SK-N-DZ (cell line): ENCODE measurements around the gene CREB3L4.

Experiments
- DNase-seq: peaks from one replicate; pipeline ENCODE4 v3.0.0-alpha.2; 2015; ENCODE audit warnings: low spot score

CREB3L4 gene

DNA sequence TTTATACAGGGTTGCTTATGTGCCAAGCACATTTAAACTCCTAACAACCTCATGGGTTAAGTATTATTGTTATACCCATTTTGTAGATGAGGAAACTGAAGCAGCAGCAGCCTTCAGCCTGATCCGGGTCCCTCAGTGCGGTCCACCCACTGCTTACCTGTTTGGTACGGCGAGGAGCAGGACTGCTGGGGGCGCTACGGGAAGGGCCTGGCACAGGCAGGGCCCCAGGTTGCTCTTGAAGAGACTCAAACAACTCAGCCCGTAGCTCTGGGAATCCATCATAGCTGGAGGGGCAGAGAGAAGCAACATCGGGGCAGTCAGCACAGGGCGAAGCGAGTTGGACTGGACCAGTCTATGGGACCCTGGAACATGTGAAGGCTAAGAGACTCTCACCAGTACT lies 30.4 kb upstream of the CREB3L4 start:
- DNase-seq = no peak

DNA sequence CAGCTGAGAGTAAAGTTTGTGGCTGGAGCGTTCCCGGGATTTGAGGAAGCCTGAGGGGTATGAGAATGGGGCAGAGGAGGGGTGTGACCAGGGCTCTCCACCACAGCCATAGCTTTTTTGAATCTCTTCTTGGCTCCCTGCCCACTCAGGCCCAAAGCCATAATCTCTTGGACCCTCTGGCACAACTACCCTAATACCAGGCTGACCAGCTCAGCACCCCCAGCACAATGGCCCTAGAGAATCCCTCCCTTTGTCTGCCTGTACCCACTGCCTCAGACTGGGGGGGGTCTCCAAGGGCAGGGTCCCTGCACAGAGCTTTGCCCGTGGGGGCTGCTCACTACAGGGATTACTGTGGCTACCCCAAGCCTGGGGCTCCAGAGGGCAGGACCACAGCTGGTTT lies 28.7 kb upstream of the CREB3L4 start:
- no peak for DNase-seq

DNA sequence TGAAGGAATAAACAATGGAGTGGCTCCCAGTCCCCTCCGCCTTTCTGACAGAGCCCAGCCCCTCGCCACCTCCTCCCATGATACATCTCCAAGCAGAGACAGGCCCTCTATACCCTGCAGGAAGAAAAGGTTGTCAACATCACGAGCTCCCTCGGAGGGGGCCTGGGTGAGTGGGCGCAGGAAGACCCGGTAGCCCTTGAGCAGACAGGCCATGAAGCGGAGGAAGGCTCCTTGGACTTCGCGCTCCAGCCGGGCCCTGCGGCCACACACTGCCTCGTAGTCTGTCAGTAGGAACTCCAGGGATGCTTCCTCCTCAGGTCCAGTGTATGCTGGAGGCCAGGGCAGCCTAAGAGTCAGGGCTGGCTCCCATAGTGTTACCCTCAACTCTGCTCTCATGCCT lies 28.2 kb upstream of the CREB3L4 start:
- no peak for DNase-seq

DNA sequence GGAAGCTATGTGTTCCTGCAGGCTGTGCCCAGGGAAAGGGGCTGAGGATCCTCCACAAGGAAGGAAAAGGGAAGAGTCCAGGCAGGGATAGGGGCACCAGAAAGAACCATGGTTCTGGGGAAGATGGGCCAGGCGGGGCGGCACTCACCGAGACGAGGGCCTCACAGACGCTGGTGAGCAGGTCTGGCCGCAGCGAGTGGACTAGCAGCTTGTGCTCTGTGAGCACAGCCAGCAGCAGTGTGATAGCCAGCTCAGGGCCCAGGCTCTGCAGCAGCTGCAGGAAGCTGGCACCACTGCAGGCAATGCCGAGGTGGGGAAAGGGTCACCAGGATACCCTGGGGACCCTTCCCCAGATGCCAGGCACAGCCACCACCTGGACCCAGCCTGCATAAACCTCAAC lies 26.9 kb upstream of the CREB3L4 start:
- no peak for DNase-seq

DNA sequence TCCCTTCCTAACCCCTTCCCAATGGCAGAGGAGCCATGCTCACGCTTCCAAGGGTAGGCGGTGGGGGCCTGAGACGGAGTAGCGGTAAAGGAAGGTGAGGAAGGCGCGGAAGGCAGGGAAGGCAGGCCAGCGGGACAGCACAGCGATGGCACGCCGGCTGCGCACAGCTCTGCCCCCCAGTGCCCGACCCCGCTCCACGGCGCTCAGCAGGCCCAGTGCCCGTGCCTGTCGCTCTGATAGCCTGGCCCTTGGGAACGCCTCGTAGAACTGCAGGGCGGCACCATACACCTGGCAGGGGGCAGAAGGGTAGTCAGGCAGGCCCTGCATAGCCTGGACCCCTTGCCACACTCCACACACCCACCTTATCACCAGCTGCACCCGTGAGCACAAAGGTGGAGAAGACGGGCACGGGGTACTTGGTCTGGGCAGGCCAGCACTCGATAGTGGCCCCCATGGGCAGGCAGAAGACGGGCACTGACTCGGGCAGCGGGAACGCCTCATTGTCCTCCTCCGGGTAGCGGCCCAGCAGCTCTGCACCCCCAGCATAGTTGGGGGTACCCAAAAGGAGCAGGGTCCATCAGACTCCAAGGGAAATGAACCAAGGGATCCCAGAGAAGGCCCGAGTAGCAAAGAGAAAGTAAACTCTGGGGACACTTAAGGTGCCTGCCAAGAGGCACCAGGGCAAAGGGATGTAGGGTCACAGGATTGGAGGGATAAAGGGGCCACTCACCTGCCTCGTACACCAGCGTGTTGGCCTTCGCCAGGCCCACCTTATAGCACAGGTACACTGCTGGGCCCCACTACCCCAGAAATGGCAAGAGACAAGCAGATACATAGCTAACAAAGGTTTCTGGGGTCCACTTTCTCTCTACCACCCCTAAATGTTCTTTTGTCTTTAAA lies 25.6 kb upstream of the CREB3L4 start:
- DNase-seq = no peak

DNA sequence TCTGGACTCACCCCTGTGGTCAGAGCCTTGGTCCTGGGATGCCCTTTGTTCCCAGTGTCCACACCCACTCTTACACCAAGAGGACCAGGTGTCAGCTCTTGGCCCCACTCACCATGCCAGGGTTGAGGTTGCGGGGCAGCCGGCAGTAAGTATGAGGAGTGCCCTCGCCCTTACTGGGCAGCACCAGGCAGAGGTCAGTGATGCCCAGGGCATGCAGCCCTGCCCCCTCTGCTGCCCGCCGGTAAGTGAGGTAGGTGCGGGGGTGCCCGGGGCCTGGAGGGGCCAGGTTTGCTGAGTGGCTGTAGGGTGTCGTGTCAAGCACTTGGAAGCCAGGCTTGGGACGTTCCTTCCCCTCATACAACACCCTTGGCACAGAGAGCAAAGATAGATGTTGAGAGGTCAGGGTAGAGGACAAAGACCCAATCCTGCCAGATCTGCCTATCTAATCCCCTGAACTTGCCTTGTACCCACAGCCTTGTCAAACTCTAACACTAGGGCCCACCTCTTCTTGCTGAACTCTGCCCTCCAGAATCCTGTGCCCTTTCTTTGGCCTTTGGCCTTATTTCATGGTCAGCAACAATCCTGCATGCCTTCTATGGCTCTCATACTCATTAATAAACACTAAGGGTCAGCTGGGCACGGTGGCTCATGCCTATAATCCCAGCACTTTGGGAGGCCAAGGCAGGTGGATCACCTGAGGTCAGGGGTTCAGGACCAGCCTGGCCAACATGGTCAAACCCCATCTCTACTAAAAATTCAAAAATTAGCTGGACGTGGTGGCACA lies 24.7 kb upstream of the CREB3L4 start:
- no peak for DNase-seq

DNA sequence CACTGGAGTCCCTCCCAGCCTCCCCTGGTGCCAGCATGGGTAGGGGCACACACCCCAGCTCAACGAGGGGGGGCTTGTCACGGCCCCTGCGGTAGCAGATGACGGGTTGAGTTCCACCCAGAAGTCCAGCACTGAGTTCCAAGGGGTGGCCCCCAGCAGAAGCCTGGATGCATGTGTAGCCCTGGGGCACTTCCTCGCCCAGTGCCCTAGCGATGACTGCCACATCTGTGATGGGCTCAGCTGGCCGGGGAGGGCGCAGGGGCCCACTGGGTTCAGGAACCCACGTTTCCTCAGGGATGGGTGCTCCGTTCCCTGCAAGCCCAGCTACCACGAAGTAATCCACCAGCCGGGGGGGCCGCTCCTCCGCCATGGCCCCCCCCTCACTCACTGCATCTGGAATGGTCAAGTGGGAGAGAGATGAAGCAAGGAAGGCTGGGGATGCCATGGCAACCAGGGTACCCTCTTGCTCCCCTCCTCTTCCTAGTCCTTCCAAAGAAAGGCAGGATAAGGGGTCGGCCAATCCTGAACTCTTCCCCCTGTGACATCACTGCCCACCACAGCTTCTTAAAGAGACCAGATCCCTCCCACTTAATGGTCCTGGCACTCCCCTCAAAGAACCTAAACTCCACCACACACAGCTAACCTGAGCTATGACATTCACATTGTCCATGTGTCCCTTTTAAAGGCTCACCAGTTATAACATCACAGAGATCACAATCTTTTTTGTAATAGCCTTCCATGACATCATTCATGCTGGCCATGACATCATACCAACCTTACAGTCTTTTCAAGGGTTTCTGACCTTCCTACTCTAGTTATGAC lies 23.5 kb upstream of the CREB3L4 start:
- DNase-seq = no peak

DNA sequence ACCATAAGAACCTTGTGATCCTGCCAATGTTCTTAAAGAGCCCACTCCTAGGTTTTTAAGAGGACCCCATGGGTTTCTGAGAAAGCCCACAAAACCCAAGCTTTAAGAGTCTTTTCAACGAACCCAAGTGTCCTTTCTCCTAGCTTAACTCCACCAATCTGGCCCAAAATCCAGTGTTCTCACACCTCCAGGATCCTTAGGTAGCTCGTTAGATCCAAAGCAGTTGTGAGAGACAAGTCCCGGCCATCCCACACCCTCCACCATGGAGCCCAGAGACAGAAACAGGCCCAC lies 22.9 kb upstream of the CREB3L4 start:
- no peak for DNase-seq

DNA sequence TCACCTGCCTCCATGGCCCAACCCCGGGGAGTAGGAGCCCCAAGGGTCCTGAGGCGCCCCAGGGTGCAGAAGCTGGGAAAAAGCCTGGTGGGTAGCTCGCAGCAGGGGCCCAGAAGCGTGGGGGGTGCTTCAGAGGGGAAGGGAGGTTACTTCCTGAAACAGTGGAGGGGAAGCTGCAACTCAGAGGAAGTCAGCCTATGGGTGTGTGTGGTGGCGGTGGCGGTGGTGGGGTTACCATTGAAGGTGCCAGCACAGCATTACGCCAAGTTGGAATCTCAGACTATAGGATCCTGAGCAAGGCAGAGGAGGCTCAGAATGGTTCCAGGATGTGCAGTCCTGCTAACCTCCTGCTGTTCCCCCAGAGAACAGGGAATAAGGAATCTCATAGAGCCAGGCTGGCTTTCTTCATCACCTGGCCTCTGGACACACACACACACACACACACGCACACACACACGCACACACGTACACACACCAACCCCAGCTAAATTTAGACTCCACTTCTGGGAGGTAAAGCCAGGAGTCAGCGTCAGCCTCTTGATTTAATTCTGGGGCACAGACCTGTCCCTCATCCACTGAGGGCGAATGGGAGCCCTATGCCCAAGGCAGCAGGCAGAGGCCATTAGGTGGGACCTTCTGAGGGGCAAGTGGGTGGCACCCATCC lies 22.4 kb upstream of the CREB3L4 start:
- DNase-seq = no peak

DNA sequence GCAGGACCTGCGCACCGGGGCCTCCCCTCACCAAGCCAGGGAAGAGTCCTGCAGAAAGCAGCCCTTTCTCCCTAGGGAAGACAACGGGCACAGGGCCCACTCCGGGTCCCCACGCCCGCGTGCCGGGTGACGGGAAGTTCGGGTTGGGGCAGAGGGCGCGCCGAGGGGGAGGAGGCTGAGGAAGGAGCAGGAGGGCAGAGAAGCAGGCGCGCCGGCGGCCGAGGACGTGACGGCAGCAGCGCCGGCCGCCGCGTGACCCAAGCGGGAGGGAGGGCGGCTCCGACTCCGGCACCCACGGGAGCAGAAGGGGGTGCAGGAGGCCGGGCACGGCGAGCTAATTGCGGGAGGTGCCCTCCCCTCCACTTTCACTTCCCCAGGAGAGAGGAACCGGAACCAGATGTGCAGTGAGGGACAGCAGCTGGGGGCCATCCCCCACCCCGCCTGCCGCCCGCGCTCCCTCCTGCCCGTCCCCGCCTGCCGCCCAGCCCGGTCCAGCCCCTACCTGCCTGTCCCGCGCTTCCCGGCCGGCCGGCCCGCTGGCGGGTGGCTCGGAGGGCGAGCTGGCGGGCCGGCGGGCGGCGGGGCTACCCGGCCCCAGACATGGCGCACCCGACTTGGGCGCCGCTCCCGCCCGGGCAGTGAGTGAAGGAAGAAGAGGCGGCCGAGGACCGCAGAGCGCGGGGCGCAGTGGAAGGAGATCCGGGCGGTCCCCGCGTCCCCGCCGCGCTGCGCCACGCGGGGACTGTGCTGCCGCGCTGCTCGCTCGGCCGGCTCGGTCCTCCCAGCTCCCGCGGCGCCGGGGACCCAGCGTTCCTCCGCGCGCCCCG lies 21.7 kb upstream of the CREB3L4 start:
- DNase-seq = no peak

DNA sequence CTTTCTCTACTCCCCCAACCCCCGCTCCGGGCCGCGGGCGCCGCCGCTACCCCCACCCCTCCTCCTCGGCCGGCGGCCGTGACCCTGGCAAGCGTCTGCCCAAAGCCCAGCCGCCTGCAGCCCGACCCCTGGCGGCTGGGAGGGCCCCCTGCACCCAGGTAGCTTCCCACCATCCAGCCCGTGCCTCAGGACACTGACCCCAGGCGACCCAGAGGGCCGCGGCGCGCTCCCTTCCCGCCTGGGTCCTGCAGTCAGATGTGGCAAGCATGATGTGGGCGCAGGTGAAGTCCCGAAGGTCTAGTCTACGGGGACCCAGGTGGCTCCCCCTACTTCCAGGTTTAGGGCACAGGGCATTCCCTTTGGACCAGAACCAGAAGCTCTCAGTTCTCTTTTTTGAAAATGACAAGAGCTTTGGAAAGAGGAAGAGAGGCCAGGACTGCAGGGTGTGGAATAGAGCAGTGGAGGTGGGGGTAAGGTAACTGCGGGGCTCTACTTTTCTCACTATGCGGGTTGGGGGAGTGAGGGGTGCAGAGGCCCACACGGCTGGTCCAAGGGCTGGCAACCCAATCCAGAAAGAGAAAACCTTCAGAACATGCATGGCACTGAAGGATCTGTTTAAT lies 21.0 kb upstream of the CREB3L4 start, which contains the start of gene DENND4B:
DENND4B (minus strand) TSS at position 97 of the 620 bp plus-strand sequence. CDS start 2,344 bp downstream, outside the sequence.
- DNase-seq = peak; percentile 88

DNA sequence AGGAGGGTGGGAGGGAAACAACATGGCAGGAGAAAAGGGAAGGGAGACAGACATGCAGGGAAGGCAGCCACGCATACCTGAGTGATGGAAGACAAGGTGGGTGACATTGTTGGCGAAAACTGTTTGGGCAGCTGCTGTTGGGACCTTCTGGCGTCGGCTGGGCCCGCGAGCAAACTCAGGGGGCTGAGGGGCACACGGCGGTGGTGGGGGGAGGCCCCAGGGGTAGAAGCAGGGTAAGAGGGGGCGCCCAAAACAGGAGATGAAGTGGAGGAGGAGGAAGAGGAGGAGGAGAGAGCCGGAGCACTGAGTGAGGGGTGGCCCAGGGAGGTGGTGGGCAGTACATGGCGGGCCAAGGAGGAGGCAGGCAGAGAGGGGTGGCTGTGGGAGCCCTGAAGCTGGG lies 16.5 kb upstream of the CREB3L4 start:
- no peak for DNase-seq

DNA sequence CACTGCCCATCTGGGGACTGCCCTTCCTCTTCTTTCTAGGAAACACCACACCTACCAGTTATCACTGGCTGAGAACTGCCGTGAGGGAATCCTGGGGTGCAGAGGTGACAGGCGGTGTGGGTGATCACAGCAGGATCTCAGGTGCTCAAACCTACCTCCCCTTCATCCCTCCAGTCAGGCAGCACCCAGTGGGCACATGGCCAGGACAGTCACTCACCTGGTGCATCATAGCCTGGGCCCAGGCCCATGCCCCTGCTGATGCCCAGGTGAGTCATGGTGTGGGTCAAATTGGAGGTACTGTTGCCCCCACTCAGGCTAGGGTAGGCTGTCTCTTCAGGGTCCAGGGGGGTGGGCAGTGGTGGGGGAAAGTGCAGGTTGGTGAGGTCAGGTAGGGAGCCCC lies 15.9 kb upstream of the CREB3L4 start:
- DNase-seq = no peak

DNA sequence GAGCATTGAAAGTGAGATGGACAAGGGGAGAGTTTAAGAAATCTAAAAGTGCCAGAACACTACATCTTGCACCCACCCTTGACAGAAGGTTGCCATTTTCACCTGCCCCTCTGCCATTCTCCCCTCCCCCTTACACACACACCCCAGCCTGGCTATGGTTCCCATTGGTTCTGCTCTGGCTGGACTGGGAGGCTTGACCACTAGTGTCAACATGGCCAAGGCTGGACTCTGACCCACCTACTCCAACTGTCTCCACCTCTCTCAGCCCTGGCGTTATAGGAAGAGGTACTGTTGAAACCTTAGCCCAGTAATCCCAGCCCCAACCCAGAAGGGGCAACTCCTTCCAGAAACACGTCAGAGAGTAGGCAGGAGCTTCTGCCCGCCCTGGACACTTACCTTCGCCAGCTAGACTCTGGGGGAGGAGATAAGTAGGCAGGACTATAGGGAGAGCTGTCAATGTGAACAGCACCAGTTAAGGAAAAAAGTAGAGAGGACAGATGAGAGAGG lies 13.8 kb upstream of the CREB3L4 start:
- no peak for DNase-seq

DNA sequence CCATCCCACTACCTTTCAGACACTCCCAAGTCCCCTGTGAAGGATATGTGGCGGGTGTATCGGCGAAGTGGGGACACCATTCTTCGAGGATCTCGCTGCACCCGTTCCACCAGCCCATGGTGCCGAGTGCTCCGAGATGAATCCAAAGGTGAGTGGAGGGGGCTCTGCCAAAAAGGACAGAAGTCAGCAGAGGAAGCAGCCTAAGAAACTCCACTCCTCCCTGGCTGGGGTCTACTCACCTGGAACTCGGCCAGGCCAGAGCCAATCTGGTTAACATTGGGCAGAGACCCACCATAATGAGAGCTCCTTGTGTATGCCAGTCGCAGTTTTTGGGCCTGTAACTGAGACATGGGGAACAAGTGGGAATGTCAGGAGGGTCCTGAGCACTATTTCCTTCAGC lies 12.9 kb upstream of the CREB3L4 start:
- no peak for DNase-seq

DNA sequence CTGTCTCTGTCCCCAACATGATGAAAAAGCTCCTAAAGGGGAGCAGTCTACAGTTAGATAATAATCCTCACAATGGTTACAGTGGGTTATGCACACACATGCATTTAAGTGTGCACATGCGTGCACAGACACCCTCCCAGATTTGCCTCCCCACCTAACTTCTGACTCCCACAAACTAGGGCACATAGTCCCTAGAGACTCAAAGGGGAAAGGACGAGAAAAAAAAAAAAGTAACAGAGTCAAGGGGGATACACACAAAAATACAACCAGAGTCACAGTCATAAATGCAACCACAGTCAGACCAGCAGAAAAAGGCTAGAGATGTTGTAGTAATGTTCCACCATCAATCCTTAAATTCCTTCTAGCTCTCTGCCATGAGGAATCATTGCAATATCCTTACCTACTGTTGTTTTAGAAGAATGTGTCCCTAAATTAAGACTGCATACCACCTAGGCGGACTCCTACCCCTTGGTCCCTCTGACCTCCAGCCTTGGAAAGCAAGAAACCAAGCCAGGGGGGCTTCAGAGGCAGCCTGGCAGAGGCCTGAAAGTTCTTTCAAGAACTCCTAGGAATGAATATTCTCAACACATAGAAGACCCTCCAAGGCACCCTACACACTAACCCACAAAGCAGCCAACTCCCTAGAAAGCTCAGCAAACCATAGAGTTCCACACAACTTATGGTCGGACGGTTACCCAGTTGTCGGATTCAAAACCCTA lies 10.5 kb upstream of the CREB3L4 start:
- no peak for DNase-seq

DNA sequence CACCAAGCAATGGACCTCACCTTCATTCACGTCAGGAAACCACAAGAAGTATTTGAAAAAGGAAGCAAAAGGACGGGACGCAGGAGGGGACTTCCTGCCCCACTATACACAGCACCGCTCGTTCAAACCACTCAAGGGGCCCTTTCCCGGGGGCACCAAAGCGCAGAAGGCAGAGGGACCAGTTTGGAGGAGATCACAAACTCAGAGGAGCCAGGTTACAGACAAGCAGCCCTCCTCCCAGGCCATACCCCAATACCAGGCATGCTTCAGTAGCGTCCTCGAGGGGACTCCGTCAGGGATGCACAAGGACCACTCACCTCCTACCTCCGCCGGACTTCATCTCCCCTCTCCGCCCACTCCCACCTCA lies 10.0 kb upstream of the CREB3L4 start:
- DNase-seq = no peak

DNA sequence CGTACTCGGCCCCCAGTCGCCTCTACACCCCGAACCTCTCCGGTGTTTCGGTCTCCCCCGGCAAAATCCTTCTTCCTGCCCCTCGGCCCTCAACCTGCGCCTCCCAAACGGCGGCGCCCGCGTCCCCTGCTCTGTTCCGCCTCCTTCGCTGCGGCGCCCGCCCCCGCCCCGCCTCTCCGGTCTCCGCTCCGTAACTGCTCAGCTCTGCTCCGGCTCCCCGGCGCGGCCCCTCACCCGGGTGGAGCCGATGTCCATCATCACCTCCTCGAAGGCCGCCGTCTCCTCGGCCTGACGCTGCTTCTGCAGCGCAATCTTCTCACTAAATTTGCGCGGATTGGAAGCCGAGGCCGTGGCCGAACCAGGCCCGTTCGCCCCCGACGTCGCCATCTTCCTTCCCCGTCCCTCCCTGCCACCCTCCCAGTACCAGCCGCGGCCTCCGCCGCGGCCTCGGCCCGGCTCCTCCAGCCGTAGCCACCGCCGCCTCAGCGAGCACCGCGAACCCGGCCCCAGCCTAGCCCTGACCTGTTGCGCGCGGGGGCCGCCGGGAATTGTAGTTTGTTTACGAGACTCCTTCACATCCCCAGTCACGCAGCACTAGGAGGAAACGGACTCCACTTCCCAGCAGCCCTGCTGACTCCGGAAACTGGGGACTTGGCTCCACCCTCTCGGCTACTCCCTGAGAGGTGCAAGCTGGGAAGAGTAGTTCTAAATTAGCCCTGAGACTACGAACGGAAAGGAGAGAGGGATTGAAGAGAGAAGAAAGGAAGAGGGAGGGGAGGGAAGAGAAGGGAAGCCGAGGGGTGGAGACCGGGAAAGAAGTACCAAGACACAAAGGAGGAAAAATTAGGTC lies 9.4 kb upstream of the CREB3L4 start, which contains the start of gene CRTC2:
CRTC2 (minus strand) TSS at position 502 of the 850 bp plus-strand sequence; CDS start at position 387, 115 bp downstream.
- DNase-seq = peak; percentile 100
